ACHN (cell line): ENCODE measurements around the gene KCNK2.

Experiments
- DNase-seq: peaks from one replicate; pipeline ENCODE4 v3.0.0-alpha.2; 2015
- in situ Hi-C: cut with HindIII; loops from 2 replicates; pipeline ENCODE4 v1.10.0; 2017; ENCODE audit warnings: low sequenced_read_pairs, low pct_ligation_motif_present, low pct_unique_long_range_greater_than_20kb

Gene KCNK2

DNA sequence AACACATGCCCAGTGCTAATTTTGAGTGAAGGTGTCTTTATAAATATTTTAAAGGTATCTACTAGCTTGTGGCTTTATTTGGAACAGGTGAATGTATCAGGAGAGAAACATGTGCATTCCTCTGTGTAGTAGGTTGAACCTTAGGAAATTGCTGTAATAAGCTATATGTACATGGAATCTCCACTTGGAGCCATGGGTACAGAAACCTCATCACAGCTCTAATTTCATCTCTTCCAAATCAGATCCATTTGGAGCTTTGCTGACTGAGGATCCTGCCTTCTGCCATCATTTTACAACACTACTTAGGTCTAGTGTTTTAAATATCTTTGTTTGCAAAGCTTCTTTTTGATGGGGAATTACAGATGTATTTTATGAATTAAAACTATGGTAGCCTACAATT, 2.1 kb downstream of the KCNK2 start:
- in situ Hi-C loops: no loop called here
- DNase-seq: no peak

DNA sequence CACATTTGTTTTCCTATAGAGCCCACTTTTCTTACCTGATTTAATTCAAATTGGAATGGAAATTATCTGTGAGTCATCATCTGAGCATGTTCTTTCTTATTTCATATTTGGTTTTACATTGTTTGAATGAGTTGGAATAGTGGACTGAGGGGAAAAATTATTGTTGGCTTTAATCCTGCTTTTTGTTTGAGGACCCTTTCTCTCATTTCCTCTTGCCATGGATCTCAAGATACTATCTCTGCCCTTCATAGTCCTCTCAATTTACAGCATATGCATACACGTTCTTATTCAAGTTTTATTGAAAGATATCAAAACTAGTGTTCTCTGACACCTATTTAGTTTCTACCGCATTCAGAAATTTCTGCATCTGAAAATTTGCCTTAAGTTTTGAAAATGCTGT, 5.1 kb downstream of the KCNK2 start:
- in situ Hi-C loops: no loop called here
- no peak for DNase-seq

DNA sequence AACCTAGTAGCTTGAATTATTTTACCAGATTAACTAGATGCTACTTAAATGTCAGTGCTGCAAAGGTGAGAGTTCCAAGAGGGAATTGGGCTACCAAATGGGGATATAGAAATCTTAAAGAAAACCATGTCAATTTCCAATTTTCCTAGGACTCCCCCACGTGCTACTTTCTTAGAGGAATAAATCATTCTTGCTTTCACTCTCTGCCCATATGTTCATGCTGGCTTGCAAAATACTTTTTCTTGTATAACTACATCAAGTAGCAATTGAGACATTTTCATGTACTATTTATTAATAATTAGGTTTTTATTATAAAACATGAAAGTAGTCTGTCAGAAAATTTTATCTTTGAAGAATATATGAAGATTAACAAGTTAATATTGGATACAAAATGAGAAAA, 11.8 kb downstream of the KCNK2 start:
- DNase-seq: no peak
- in situ Hi-C loops: no loop called here

DNA sequence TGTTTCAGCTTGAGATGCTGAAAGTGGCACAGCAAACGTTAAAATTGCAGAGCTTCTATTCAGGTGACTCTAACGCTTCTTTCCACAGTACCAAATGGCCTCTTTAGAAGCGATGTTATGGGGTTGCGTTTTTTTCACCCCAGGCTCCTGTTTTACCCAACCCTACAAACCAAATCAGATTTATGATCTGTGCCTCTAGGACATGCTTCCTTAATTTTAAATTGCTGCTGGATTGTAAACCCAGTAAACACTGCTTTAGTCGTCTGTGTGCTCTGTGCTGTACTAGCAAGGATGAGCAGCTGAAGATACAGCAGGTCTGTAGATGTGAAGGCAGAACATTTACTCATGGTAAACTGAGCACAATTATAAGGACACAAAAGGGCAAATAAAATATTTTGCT, 13.0 kb downstream of the KCNK2 start:
- no peak for DNase-seq
- in situ Hi-C loops: no loop called here

DNA sequence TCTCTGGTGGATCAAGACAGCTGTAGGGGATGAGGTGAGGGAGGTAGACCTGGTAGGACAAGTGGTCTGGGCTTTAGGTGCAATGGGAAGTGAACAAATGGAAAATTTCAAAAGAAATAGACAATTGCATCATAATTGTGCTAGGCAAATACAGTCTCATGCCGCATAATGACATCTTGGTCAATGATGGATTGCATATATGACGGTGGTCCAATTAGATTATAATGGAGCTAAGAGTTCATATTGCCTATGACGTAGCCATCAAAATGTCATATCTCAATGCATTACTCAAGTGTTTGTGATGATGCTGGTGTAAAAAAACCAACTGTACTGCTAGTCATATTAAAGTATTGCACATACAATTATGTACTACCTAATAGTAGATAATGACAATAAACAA, 19.0 kb downstream of the KCNK2 start:
- in situ Hi-C loops: no loop called here
- DNase-seq: no peak

DNA sequence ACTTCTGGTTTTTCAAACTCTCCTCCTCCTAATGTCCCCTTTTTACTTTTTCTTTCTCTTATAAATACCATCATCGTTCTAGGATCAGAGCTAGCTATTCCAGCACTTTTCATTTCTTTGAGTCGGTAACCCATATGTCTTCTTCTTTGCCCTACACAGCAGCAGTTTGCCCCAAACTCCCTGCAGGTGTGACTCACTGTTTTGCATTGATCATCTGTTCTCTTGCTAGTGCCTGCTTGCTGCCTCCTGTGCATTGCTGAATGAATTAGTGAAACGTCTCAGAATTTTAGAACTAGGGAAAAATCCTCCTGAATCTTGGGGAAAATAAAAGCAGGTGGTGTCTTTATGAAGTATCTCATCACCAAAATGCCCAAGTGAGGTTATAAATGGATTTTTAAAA, 21.7 kb downstream of the KCNK2 start:
- peak; percentile 8 for DNase-seq
- in situ Hi-C loops: no loop called here

DNA sequence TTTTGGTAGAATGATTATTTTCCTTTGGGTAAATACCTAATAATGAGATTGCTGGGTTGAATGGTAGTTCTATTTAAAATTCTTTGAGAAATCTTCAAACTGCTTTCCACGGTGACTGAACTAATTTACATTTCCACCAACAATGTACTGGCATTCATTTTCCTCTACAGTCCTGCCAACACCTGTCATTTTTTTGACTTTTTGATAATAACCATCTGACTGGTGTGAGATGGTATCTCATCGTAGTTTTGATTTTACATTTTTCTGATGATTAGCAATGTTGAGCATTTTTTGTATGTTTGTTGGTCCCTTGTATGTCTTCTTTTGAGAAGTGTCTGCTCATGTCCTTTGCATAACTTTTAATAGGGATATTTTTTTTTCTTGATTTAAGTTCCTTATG, 23.5 kb downstream of the KCNK2 start:
- in situ Hi-C loops: no loop called here
- DNase-seq: no peak

DNA sequence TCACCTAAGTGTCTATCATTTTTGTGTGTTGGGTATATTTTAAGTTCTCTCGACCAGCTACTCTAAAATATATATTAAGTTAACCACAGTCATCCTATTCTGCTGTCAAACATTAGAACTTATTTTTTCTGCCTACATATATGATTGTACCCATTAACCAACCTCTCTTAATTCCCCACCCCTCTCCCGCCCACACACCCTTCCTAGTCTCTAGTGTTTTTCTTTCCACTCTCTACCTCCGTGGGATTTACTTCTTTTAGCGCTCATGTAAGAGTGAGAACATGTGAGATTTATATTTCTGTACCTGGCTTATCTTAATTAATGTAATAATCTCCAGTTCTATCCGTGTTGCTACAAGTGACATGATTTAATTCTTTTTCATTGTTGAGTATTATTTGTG, 26.6 kb downstream of the KCNK2 start:
- DNase-seq: no peak
- in situ Hi-C loops: no loop called here

DNA sequence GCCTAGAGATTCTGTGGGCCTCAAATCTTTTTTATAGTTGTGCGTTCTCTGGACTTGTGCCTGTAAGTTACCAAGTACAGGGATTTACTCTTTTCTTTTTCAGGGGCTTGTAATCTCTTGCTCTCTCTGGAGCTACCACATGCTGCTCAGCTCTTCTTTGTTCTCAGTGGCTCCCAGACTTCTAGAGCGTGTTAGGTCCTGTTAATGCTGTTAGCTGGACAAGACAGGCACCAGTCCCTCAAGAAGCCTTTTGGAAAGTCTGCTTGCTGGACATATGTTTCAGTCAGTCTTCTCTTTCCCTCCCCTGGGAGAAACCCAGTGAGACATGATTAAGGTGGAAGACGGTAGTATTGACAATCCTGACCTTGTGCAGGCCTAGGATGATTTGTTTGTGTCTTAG, 29.4 kb downstream of the KCNK2 start:
- in situ Hi-C loops: no loop called here
- no peak for DNase-seq

DNA sequence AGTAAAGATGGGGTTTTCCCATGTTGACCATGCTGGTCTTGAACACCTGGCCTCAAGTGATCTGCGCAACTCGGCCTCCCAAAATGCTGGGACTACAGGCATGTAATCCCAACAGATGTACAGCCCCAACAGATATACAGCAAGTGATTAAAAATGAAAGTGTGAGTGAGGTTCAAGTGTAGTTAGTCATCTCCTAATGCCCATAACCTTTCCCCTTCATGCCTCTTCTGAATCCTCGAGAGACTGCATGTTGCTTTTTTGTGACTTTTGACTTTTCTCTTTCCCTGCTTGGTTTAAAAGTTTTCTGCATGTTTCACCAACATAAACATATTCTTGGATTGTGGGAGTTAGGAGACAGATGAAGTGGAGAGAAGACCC, 31.2 kb downstream of the KCNK2 start:
- in situ Hi-C loops: no loop called here
- DNase-seq: no peak

DNA sequence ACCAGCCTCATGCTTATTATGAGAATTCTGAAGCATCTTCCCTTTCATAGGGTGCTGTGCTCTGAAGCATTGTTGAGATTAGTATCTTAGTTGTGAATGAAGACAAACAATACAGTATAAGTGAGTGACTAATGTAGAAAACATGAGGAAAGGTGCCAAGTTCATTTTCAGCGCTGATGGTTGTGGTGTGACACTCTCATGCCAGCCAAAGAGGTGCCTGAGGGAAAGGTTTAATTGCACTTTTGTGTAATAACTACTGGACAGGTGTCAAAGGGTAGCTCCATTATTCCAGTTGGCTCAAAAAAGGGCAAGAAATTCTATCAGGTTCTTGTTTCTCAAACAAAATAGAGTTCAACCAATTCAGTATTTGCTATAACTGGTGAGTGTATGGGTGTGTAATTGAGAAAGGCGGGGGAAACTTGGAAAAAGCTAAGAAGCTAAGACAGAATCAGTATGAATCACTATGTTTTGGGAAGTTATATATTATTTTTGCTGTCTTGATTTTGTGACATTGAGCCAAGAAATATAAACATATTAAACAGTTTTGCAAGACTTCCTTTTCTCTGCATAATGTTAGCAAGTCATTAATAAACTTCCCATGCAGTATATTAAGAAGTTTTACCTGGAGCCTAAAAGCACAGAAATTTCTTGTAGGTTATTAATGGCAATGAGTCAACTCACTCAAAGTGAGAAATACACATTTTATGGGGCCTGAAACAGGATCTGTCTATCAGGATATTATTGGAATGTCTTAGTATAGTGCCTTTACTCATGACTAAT, 31.8 kb downstream of the KCNK2 start:
- in situ Hi-C loops: no loop called here
- DNase-seq: peak; percentile 75

DNA sequence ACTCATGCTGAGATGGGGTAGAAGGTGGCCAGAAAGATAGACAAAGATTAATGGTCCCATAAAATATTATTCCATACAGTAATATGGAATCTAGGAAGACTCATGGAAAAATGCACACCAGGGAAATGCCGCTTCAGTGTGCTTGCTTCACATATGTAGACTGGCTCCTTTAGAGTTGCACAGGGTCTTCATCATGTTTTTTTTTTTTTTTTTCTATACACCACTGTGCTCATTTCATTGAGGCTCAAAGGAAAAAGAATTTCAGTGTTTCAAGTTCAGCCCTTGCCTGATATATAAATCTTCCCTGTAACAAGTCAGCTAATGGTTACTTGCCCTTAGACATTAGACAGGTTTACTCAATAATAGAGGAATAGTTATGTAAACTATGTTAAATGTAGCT, 33.2 kb downstream of the KCNK2 start:
- in situ Hi-C loops: no loop called here
- no peak for DNase-seq

DNA sequence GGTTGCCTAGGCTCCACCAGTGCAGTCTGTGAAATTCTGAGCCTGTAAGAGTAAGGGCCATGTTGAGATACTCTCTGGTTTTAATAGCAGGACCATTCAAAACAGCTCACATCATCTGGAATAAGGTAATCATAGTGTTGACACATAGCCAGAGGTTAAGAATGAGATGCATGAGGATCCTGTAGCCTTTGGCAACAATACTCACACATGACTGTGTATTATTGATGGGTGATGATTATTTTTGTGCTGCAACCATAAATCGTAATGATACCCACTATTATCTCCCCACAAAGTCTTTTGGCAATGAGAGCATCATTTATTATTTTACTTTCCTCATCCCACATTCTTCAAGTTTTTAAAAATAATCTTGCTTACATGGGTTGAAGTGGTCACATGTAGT, 35.5 kb downstream of the KCNK2 start:
- in situ Hi-C loops: no loop called here
- DNase-seq: no peak

DNA sequence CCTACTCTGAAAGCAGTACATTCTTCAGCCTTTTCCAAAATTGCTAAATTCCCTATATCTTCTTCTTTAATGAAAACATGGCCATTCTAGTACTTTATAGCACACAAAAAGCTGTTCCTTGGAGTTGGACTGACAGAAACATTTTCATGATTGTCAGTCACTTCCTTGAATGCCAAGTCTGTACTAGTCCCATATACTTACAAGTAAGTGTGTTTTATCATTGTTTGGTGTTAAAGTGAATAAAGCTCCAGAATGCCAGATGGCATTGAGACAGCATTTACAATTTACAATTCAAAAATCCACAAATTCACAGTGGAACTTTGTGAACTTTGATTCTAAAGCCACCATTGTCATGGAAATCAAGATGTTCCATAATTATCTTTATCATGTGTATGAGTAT, 36.5 kb downstream of the KCNK2 start:
- no peak for DNase-seq
- in situ Hi-C loops: no loop called here

DNA sequence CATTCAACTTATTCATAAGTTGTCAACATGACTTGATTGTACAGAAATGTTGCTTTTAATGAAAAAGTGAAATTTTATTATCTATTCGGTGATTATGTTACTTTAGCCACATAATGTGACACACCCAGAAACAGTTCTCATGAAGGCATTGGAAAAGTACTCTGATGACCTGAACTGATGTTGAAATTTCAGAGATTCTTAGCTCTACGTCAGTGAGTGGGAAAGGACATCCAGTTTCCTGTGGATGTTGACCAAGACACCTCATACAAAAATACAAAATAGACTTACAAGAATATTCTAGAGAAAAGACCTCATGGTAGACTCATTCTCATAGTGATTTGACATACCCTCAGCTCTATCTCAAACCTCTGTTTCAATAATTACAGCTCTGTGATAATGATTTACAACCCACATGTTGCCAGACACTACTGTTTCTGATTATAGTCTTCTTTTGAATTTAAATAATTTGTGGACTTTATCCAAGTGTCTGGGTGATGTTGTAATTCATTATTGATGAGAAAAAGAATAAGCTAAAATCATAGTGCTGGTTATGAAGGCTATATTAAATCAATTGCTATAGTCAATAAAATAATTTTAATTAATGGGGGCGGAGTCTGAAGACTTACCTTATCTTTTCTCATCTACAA, 37.3 kb downstream of the KCNK2 start:
- in situ Hi-C loops: no loop called here
- DNase-seq: no peak

DNA sequence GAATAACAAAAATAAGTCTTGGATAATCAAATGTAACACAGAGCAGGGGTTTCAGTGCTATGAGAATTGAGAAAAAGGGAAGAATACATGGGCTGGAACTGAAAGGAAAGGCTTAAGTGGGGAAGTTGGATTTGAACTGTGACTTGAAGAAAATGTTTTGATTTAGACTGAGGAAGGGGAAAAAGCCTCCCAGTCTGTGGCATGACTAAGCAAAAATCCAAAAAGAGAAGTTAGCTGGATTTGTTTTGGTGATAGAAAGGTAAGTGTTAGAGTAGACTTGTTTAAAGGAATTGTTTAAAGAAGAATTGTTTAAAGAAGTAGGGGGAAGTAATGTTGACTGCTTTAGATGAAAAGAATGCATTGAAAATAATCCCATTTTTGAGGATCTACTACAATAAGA, 46.0 kb downstream of the KCNK2 start:
- no peak for DNase-seq
- in situ Hi-C loops: no loop called here

DNA sequence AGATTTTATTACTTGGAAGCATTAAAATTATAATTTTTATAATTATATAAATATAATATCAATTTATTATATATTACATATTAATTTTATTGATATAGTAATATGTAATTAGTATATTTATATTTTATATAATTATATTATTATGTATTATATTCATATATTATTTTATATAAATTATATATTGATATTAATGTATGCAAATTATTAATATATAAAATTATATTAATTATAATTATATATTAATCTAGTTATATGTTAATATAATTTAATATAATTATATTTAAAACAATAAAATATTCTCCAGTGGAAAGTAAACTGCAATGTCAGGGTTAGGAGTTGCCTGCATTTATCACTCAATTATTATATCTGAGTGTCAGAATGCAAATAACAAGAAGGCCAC, 48.8 kb downstream of the KCNK2 start:
- in situ Hi-C loops: no loop called here
- DNase-seq: no peak

DNA sequence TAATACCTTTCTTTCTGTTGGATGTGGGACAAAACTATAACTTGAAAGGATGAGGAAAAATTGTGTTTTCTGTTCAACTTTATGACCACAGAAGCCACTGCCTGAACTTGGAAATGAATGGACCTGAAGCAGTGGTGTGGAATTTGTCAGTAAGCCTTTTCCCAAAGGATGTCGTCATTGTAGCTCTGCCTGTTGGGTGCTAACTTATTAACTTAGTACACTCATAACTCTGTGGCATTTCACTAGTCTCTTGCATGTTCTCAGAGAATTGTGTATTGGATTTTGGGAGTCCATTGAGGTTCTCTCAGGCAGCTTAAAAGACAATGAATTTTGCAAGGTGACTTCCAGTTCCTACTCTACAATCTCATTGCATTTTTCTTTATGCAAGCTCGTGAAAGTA, 49.6 kb downstream of the KCNK2 start:
- DNase-seq: peak; percentile 91
- in situ Hi-C loops: no loop called here

DNA sequence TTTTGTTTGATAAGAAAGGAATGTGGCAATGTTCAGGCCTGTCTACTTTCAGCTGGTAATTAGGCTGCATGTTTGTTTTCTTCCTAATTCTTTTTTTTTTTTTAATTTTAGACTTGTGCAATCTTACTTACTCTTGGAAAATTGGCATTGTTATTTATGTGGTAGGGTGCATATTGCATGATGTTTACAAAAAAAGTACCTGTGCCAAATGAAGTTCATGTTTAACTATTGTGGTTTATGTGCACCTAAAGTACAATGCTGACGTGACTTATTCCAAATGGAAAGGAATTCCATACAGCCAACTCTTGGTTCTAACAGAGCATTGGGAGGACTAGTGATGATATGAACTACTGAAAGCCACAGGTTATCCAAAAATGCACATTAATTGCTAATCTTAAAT, 51.0 kb downstream of the KCNK2 start:
- no peak for DNase-seq
- in situ Hi-C loops: no loop called here

DNA sequence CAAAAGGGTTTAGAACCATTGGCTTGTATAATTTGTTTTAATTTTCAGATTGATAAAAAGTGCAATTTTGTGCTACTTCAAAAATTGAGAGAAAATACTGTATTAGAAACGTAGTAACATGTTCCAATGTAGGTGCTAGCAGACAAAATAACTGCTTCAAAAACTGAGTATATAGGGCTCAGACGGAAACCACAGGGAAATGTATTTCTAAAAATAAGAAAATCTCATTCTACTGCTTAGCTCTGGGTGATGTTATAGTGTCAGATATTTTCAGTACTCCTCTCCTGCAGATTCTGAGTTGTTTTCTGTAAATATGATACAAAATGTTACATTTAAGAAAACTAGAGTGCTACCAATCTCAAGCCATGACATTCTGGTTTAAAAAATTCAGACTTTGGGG, 55.4 kb downstream of the KCNK2 start:
- in situ Hi-C loops: no loop called here
- no peak for DNase-seq
